HL-60 (cell line): ENCODE data around the gene PPP1R3C.

ENCODE experiments used
- GABPA ChIP-seq: IDR thresholded peaks from 2 replicates; pipeline ENCODE4 v1.6.1; 2012; ENCODE audit warnings: low read depth
- POLR2AphosphoS5 ChIP-seq: IDR thresholded peaks from 2 replicates; pipeline ENCODE4 v1.6.1; 2012; ENCODE audit warnings: low read depth
- SPI1 ChIP-seq: IDR thresholded peaks from 2 replicates; pipeline ENCODE4 v1.6.1; 2012; ENCODE audit warnings: low read depth, mild to moderate bottlenecking, borderline replicate concordance
- TF ChIP-seq, protein P1 (sequence below): IDR thresholded peaks from one replicate; pipeline ENCODE4 v1.5.1; 2011; ENCODE audit warnings: low read length, control low read depth, inconsistent platforms; ENCODE audit not compliant: insufficient read depth
- TF ChIP-seq, protein P2 (sequence below): IDR thresholded peaks from 2 replicates; pipeline ENCODE4 v1.6.1; 2012; ENCODE audit warnings: low read depth; ENCODE audit not compliant: insufficient replicate concordance

DNA sequence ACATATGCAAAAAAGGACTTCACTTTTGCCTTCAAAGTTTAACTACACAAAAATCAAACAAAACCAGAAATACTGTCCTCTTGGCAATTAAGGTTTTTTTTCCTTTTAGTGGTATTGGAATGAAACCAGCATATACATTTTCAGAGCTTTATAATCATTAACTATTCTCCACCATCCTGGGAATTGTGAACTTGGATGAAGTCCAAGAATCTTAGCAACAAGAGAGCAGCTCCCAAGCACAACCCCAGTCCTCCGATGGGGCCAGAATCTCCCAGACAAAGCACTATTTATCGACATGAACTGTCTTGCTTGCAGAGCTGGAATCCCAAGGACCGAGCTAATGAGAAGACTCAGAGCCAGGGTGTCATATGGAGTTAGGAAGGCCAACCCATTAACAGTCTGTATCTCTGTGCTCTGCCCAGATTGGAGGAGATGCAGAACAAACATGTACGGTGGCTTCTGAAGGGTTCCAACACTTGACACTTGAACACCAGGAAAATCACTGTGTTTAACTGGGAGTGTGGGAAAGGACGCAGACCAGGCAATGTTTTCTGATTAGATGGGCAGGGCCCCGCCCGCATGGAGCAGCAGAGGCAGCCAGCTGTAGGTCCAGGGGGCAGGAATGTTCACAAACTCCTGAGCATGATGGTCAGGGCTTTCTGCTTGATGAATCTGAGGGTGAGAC, 35.5 kb downstream of the PPP1R3C start:
- TF ChIP-seq, protein P1, sequence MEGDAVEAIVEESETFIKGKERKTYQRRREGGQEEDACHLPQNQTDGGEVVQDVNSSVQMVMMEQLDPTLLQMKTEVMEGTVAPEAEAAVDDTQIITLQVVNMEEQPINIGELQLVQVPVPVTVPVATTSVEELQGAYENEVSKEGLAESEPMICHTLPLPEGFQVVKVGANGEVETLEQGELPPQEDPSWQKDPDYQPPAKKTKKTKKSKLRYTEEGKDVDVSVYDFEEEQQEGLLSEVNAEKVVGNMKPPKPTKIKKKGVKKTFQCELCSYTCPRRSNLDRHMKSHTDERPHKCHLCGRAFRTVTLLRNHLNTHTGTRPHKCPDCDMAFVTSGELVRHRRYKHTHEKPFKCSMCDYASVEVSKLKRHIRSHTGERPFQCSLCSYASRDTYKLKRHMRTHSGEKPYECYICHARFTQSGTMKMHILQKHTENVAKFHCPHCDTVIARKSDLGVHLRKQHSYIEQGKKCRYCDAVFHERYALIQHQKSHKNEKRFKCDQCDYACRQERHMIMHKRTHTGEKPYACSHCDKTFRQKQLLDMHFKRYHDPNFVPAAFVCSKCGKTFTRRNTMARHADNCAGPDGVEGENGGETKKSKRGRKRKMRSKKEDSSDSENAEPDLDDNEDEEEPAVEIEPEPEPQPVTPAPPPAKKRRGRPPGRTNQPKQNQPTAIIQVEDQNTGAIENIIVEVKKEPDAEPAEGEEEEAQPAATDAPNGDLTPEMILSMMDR, result no peak
- TF ChIP-seq POLR2AphosphoS5, result no peak
- TF ChIP-seq, protein P2, sequence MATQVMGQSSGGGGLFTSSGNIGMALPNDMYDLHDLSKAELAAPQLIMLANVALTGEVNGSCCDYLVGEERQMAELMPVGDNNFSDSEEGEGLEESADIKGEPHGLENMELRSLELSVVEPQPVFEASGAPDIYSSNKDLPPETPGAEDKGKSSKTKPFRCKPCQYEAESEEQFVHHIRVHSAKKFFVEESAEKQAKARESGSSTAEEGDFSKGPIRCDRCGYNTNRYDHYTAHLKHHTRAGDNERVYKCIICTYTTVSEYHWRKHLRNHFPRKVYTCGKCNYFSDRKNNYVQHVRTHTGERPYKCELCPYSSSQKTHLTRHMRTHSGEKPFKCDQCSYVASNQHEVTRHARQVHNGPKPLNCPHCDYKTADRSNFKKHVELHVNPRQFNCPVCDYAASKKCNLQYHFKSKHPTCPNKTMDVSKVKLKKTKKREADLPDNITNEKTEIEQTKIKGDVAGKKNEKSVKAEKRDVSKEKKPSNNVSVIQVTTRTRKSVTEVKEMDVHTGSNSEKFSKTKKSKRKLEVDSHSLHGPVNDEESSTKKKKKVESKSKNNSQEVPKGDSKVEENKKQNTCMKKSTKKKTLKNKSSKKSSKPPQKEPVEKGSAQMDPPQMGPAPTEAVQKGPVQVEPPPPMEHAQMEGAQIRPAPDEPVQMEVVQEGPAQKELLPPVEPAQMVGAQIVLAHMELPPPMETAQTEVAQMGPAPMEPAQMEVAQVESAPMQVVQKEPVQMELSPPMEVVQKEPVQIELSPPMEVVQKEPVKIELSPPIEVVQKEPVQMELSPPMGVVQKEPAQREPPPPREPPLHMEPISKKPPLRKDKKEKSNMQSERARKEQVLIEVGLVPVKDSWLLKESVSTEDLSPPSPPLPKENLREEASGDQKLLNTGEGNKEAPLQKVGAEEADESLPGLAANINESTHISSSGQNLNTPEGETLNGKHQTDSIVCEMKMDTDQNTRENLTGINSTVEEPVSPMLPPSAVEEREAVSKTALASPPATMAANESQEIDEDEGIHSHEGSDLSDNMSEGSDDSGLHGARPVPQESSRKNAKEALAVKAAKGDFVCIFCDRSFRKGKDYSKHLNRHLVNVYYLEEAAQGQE, result no peak
- TF ChIP-seq GABPA, result no peak
- no peak for TF ChIP-seq SPI1
